IMR-90 (cell line): ENCODE results near the gene SQSTM1.

ENCODE experiments used
- BHLHE40 ChIP-seq: fragments of 150-350 bp; IDR thresholded peaks from 2 replicates; pipeline ENCODE4 v1.6.1; 2016; ENCODE audit warnings: mild to moderate bottlenecking, low read depth, low read length
- CEBPB ChIP-seq: IDR thresholded peaks from 2 replicates; pipeline ENCODE4 v1.6.1; 2012; ENCODE audit warnings: low read depth, low read length, improper control_type of control experiment
- CTCF ChIP-seq: conservative IDR thresholded peaks from 2 replicates; pipeline ENCODE4 v1.5.1; 2012; ENCODE audit warnings: mild to moderate bottlenecking, low read depth, low read length, improper control_type of control experiment
- POLR2A ChIP-seq: IDR thresholded peaks from 2 replicates; pipeline ENCODE4 v1.6.1; 2012; ENCODE audit warnings: mild to moderate bottlenecking, low read depth, low read length
- RAD21 ChIP-seq: IDR thresholded peaks from 2 replicates; pipeline ENCODE4 v1.6.1; 2012; ENCODE audit warnings: low read length, improper control_type of control experiment
- SMC3 ChIP-seq: fragments of 150-350 bp; IDR thresholded peaks from 2 replicates; pipeline ENCODE4 v1.6.1; 2016; ENCODE audit warnings: low read depth, mild to moderate bottlenecking, antibody characterized with exemption, low read length, moderate library complexity

DNA sequence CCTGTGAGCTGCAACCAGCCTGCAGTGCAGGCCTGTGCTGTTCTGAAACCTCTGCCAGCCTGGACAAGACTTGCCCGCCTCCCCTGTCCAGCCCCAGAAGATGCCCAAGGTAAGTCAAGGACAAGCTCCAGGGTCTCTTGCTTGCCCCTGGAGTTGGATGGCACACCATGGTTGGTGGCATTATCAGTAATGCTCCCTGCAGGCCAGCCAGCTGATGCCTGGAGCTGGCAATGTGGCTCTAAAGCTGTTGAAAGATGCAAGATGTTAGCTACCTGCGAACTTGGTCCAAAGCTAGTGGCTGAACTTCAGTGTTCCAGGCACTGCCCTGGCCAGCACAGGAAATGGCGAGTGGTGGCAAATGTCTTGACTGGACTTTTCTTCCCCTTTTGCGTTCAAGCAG is 40.9 kb upstream of the SQSTM1 start:
- TF ChIP-seq CTCF = no peak
- no peak for TF ChIP-seq SMC3
- no peak for TF ChIP-seq CEBPB
- TF ChIP-seq POLR2A = no peak
- TF ChIP-seq RAD21 = no peak
- no peak for TF ChIP-seq BHLHE40
